GM23338 (cell line): Measurements from ENCODE around the gene STT3B. TPM values are rescaled to one million over a fixed set of nuclear protein-coding genes. Genes with fewer than 3 reads are reported as not detected.

Experiments used
- ATAC-seq: fragments of 200-7000 bp; cut with Tn5 transposase; 3 replicates; pipeline ENCODE4 v1.9.1; 2020
- DNase-seq: peaks from one replicate; pipeline ENCODE4 v3.0.0-alpha.2; 2015; ENCODE audit warnings: low spot score
- H2AFZ ChIP-seq: fragments of 200-600 bp; sonication (generic); 2 replicates; pipeline ENCODE4 v1.8.0; 2016; ENCODE audit warnings: antibody characterized with exemption, mild to moderate bottlenecking, moderate library complexity
- H3F3A ChIP-seq: fragments of 200-600 bp; sonication (generic); replicated peaks from 2 replicates; pipeline ENCODE4 v1.8.0; 2017; ENCODE audit warnings: antibody characterized with exemption, mixed run types, low read depth
- H3K27ac ChIP-seq: fragments of 200-600 bp; sonication (generic); 2 replicates; pipeline ENCODE4 v1.6.1; 2016; ENCODE audit warnings: low read depth
- H3K27me3 ChIP-seq: fragments of 200-600 bp; sonication (generic); 2 replicates; pipeline ENCODE4 v1.8.0; 2016; ENCODE audit warnings: mild to moderate bottlenecking, mixed run types, moderate library complexity; ENCODE audit not compliant: insufficient read depth
- H3K36me3 ChIP-seq: fragments of 200-600 bp; sonication (generic); 2 replicates; pipeline ENCODE4 v1.8.0; 2016; ENCODE audit warnings: mild to moderate bottlenecking; ENCODE audit not compliant: insufficient read depth
- H3K4me1 ChIP-seq: fragments of 200-600 bp; sonication (generic); 2 replicates; pipeline ENCODE4 v1.8.0; 2016; ENCODE audit warnings: mild to moderate bottlenecking, moderate library complexity; ENCODE audit not compliant: insufficient read depth
- H3K4me2 ChIP-seq: fragments of 200-600 bp; sonication (generic); 2 replicates; pipeline ENCODE4 v1.7.1; 2017; ENCODE audit warnings: mixed run types
- H3K4me3 ChIP-seq: fragments of 200-600 bp; sonication (generic); 2 replicates; pipeline ENCODE4 v1.6.1; 2016; ENCODE audit warnings: mixed run types
- H3K79me2 ChIP-seq: fragments of 200-600 bp; sonication (generic); replicated peaks from 2 replicates; pipeline ENCODE4 v1.8.0; 2017; ENCODE audit warnings: mild to moderate bottlenecking; ENCODE audit not compliant: insufficient read depth
- H3K9me2 ChIP-seq: fragments of 200-600 bp; sonication (generic); 2 replicates; pipeline ENCODE4 v1.8.0; 2017; ENCODE audit not compliant: insufficient read depth
- H4K20me1 ChIP-seq: fragments of 200-600 bp; sonication (generic); replicated peaks from 2 replicates; pipeline ENCODE4 v1.8.0; 2017; ENCODE audit warnings: mild to moderate bottlenecking; ENCODE audit not compliant: insufficient read depth
- H3K27ac Mint-ChIP-seq: 2 replicates; pipeline ENCODE4 v1.8.0; 2020; ENCODE audit warnings: inconsistent platforms, mild to moderate bottlenecking, moderate library complexity, mixed read lengths
- H3K27me3 Mint-ChIP-seq: 3 replicates; pipeline ENCODE4 v1.8.0; 2022; ENCODE audit warnings: low read depth, mild to moderate bottlenecking, moderate library complexity, mixed read lengths, inconsistent platforms; ENCODE audit not compliant: insufficient read depth, poor library complexity
- H3K36me3 Mint-ChIP-seq: 3 replicates; pipeline ENCODE4 v1.8.0; 2021; ENCODE audit warnings: low read depth, mild to moderate bottlenecking, inconsistent platforms, moderate library complexity, mixed read lengths
- H3K4me1 Mint-ChIP-seq: 3 replicates; pipeline ENCODE4 v1.8.0; 2020; ENCODE audit warnings: mild to moderate bottlenecking, inconsistent platforms, mixed read lengths
- H3K4me3 Mint-ChIP-seq: 3 replicates; pipeline ENCODE4 v1.8.0; 2021; ENCODE audit warnings: moderate library complexity, mild to moderate bottlenecking, inconsistent platforms, mixed read lengths
- H3K9me3 Mint-ChIP-seq: 3 replicates; pipeline ENCODE4 v1.8.0; 2020; ENCODE audit warnings: moderate library complexity, mild to moderate bottlenecking, inconsistent platforms, mixed read lengths
- CREB1 ChIP-seq: fragments of 250-450 bp; sonication (Bioruptor Pico); IDR thresholded peaks from 2 replicates; pipeline ENCODE4 v1.5.0; 2020; ENCODE audit warnings: low read depth, mild to moderate bottlenecking, moderate library complexity
- CTCF ChIP-seq, 2 experiments: fragments of 200-600 bp in 1 of 2; sonication (generic) in 1 of 2; conservative IDR thresholded peaks; 2 replicates each; pipeline versions ENCODE4 v1.5.1 to v1.6.1; 2016 to 2017; ENCODE audit warnings: antibody characterized with exemption in 2 of 2, low read depth in 2 of 2, mild to moderate bottlenecking in 2 of 2, moderate library complexity in 1 of 2
- EZH2 ChIP-seq: fragments of 200-600 bp; sonication (generic); IDR thresholded peaks from one replicate; pipeline ENCODE4 v1.8.0; 2017; ENCODE audit warnings: antibody characterized with exemption, mild to moderate bottlenecking, low read depth; ENCODE audit not compliant: unreplicated experiment
- EZH2phosphoT487 ChIP-seq: fragments of 200-600 bp; sonication (generic); IDR thresholded peaks from one replicate; pipeline ENCODE4 v1.8.1; 2018; ENCODE audit warnings: antibody characterized with exemption; ENCODE audit not compliant: unreplicated experiment
- JUNB ChIP-seq: IDR thresholded peaks from one replicate; pipeline ENCODE4 v1.6.1; 2016; ENCODE audit warnings: antibody characterized with exemption; ENCODE audit not compliant: unreplicated experiment
- NANOG ChIP-seq: IDR thresholded peaks from 2 replicates; pipeline ENCODE4 v1.6.1; 2016; ENCODE audit warnings: antibody characterized with exemption, borderline replicate concordance
- POLR2AphosphoS5 ChIP-seq: IDR thresholded peaks from 2 replicates; pipeline ENCODE4 v1.6.1; 2016; ENCODE audit warnings: antibody characterized with exemption, low read depth
- STAT1 ChIP-seq: IDR thresholded peaks from one replicate; pipeline ENCODE4 v1.6.1; 2016; ENCODE audit warnings: antibody characterized with exemption; ENCODE audit not compliant: unreplicated experiment
- ZNF114 ChIP-seq: fragments of 250-450 bp; sonication (Bioruptor Pico); IDR thresholded peaks from 2 replicates; pipeline ENCODE4 v1.5.0; 2020; ENCODE audit warnings: mild to moderate bottlenecking, moderate library complexity
- ZNF331 ChIP-seq: fragments of 250-450 bp; sonication (Bioruptor Pico); IDR thresholded peaks from 2 replicates; pipeline ENCODE4 v1.5.0; 2020; ENCODE audit warnings: low read depth, mild to moderate bottlenecking, moderate library complexity
- ZNF462 ChIP-seq: fragments of 250-450 bp; sonication (Bioruptor Pico); IDR thresholded peaks from 2 replicates; pipeline ENCODE4 v1.5.0; 2020; ENCODE audit warnings: mild to moderate bottlenecking, moderate library complexity
- polyA plus RNA-seq: library from polyadenylated mRNA; unstranded; fragments of >200 nt; fragmentation: Nextera tagmentation; extraction: Ambion mirVana; gene quantifications from 2 replicates; pipeline ENCODE4 v1.2.1, GENCODE V29; 2016
- total RNA-seq: library from RNA; depleted of rRNA; stranded (reverse); fragments of >200 nt; shearing (Covaris generic); gene quantifications from 2 replicates; pipeline ENCODE4 v1.2.3, GENCODE V29; 2014
- TF ChIP-seq, protein P1 (sequence below): IDR thresholded peaks from 2 replicates; pipeline ENCODE4 v1.6.1; 2016; ENCODE audit warnings: antibody characterized with exemption
- TF ChIP-seq, protein P2 (sequence below): IDR thresholded peaks from one replicate; pipeline ENCODE4 v1.6.1; 2018; ENCODE audit warnings: antibody characterized with exemption; ENCODE audit not compliant: unreplicated experiment

Gene STT3B
- total and polyA plus RNA-seq, 2 experiments from 2014 or later = 44.1 to 167 TPM

DNA sequence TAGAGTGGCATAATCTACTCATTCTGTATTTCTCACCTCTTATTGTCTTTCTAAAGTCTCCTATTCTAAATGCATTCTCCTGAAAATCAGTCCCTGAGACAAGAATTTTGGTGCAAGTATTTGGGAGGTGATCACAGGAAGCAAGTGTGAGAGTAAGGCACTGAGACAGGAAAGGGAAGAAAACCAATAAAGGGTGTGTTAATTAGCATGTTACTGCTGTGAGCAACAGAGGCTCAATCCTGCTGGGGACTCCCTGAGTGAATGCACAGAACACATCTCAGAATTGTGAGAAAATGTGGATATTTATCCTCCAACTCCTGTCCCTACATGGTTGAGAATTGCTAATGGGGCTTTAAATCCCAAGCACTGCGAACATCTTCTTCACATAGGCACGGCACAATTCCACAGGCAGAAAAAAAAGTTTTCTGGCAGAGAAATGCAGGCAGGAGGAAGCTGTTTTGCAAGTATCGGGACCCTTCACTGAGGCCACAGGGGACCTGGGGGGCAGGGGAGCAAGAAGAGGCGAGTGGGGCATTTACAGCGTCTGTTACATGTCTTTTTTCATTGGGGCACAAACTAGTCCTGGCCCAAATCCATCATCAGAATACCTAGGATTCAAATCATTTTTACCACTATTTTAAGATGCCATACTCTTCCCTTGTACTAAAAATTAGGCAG lies 27.2 kb upstream of the STT3B start:
- H3K27me3 Mint-ChIP-seq = no peaks in the 10 kb centered on the region
- no peaks in the 10 kb centered on the region for H3K36me3 Mint-ChIP-seq
- Histone ChIP-seq H2AFZ (peak overlapping the region; percentile 53; the same call in 1 of the 2 replicates), H3K9me2 (peaks cover 4% of the 10 kb centered on the region; the same call in 1 of the 2 replicates), H3K4me2 (peak overlapping the region; percentile 70), H3K36me3 (no peaks in the 10 kb centered on the region), H3K4me1 (peaks cover 27% of the 10 kb centered on the region), H3F3A (no peaks in the 10 kb centered on the region), H3K79me2 (no peaks in the 10 kb centered on the region), H3K27me3 (no peaks in the 10 kb centered on the region), H4K20me1 (no peaks in the 10 kb centered on the region), H3K27ac (peak overlapping the region; percentile 53; the same call in 1 of the 2 replicates), H3K4me3 (peak overlapping the region; percentile 36)
- peak overlapping the region; percentile 63 for H3K4me3 Mint-ChIP-seq
- H3K27ac Mint-ChIP-seq = peak overlapping the region; percentile 95
- H3K4me1 Mint-ChIP-seq = peaks cover 53% of the 10 kb centered on the region
- peak; percentile 49 for DNase-seq
- H3K9me3 Mint-ChIP-seq = no peaks in the 10 kb centered on the region; the same call in 2 of the 3 replicates
- peak; percentile 89 for ATAC-seq
- TF ChIP-seq POLR2AphosphoS5 = no peak
- TF ChIP-seq, protein P1, sequence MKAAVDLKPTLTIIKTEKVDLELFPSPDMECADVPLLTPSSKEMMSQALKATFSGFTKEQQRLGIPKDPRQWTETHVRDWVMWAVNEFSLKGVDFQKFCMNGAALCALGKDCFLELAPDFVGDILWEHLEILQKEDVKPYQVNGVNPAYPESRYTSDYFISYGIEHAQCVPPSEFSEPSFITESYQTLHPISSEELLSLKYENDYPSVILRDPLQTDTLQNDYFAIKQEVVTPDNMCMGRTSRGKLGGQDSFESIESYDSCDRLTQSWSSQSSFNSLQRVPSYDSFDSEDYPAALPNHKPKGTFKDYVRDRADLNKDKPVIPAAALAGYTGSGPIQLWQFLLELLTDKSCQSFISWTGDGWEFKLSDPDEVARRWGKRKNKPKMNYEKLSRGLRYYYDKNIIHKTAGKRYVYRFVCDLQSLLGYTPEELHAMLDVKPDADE = no peak
- TF ChIP-seq CTCF (conservative IDR thresholded peaks at IDR 0.05; ENCODE audit: low read depth in 2 of 2) = no peak
- no peak for TF ChIP-seq CREB1
- TF ChIP-seq ZNF114 (CRISPR knock-in tag) = no peak
- TF ChIP-seq EZH2 = no peak
- TF ChIP-seq NANOG = no peak; the same call in 1 of the 2 replicates
- TF ChIP-seq ZNF462 (CRISPR knock-in tag) = no peak
- TF ChIP-seq, protein P2, sequence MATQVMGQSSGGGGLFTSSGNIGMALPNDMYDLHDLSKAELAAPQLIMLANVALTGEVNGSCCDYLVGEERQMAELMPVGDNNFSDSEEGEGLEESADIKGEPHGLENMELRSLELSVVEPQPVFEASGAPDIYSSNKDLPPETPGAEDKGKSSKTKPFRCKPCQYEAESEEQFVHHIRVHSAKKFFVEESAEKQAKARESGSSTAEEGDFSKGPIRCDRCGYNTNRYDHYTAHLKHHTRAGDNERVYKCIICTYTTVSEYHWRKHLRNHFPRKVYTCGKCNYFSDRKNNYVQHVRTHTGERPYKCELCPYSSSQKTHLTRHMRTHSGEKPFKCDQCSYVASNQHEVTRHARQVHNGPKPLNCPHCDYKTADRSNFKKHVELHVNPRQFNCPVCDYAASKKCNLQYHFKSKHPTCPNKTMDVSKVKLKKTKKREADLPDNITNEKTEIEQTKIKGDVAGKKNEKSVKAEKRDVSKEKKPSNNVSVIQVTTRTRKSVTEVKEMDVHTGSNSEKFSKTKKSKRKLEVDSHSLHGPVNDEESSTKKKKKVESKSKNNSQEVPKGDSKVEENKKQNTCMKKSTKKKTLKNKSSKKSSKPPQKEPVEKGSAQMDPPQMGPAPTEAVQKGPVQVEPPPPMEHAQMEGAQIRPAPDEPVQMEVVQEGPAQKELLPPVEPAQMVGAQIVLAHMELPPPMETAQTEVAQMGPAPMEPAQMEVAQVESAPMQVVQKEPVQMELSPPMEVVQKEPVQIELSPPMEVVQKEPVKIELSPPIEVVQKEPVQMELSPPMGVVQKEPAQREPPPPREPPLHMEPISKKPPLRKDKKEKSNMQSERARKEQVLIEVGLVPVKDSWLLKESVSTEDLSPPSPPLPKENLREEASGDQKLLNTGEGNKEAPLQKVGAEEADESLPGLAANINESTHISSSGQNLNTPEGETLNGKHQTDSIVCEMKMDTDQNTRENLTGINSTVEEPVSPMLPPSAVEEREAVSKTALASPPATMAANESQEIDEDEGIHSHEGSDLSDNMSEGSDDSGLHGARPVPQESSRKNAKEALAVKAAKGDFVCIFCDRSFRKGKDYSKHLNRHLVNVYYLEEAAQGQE = no peak
- TF ChIP-seq STAT1 = no peak
- no peak for TF ChIP-seq EZH2phosphoT487
- TF ChIP-seq JUNB = no peak
- no peak for TF ChIP-seq ZNF331
